HG03175 (cell line): ENCODE results near the gene TLDC2.

Experiments
- ATAC-seq: cut with Tn5 transposase; IDR thresholded peaks from one replicate; pipeline ENCODE4 v1.9.1; 2021; ENCODE audit warnings: mild to moderate bottlenecking, moderate library complexity; ENCODE audit not compliant: unreplicated experiment

The TLDC2 gene

DNA sequence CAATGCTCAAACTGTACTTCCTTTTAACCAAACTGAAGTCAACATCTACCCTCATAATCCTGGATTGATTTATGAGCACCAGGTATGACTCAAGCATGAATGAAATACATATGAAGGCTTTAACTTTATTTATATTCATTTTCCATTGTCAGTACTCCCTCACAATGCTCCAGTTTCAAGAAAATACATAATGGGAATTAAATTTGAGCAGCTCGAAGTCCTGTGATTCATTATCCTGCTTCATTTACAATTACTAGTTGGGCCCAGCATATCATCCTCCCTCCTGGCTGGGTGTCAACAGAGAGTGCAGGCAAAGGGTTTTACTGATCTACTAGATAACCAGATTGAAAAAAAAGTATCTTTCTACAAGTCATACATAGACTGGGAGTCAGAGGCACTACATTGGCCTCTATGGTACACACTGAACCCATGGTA lies 65.5 kb downstream of the TLDC2 start:
- ATAC-seq, result no peak
